Kasumi-1 (cell line): Measurements from ENCODE around the gene FAM149A.

Experiments
- DNase-seq, 2 experiments: peaks; one replicate each; lab custom pipeline; 2025; lab: John Stamatoyannopoulos, UW

FAM149A gene

DNA sequence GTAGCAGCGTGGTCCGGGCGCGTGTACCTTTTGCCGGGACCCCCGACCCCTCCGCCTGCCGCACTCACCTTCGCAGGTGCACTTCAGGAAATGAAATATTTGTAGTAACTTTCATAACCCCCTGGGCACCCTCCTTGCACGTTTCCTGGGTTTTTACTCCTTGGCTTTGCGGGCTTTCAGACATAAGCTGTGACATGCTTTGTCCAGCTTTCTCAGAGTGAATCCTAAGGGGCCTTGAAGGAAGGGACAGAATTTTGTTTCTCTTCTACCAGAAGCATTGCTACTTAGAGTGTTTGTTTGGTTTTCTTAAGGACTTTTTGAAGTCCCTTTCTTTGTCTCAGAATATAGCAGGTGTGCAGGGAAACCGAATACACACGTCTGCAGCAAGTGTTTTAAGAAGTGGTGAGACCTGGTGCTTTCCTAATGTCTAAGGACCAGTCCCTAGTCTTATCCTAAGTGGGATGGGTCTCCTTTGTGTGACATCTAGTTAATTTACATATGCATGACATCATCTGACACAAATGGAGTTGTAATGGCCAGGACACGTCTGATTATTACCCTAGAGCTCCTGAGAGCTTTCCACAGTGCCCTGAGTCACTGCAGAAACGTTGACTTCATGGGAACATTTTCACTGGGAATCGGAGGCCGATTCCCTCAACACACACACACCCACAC lies 1.3 kb downstream of the FAM149A start:
- DNase-seq: no peak

GRCh38 chr4:186107947-186108346 lies 3.4 kb downstream of the FAM149A start:
- DNase-seq: no peak

GRCh38 chr4:186108391-186108790 lies 3.9 kb downstream of the FAM149A start:
- DNase-seq: no peak

GRCh38 chr4:186109245-186109644 lies 4.7 kb downstream of the FAM149A start:
- no peak for DNase-seq

GRCh38 chr4:186116697-186117096 lies 12.2 kb downstream of the FAM149A start:
- no peak for DNase-seq

DNA sequence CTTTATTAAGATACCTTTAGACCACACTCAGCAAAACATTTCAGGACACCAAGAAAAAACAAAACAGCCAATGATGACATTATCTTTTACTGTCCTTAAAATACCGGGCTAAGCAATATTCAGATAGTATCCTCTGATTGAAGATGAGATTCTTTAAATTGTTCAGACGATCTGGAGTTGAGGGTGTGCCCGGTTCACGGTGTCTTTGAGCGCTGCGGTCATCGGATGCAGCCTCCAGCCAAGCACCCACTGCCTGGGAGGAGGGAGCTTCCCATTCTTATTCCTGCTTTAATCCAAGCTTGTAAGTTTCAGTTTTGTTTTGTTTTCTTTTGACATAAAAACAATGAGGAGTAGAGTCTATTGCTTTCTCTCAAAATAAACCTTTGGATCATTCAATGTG lies 14.1 kb downstream of the FAM149A start:
- DNase-seq: no peak

DNA sequence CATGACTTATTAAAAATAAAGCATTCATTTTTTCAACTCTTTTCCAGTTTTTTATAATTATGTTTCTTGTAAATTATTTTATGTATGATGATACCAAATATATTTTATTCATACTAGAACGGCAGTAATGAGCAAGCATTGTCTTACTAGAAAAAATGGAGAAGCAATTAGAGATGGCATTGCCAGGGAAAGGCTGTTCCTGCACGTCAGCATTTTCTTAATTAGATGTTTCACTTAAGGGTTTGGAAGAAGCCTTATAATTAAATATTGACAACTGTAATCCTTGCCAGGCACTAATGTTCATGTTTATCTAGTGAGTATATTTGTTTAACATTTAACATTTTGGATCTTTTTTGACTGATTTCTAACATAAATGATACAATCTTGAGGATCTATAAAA lies 16.6 kb downstream of the FAM149A start:
- no peak for DNase-seq

DNA sequence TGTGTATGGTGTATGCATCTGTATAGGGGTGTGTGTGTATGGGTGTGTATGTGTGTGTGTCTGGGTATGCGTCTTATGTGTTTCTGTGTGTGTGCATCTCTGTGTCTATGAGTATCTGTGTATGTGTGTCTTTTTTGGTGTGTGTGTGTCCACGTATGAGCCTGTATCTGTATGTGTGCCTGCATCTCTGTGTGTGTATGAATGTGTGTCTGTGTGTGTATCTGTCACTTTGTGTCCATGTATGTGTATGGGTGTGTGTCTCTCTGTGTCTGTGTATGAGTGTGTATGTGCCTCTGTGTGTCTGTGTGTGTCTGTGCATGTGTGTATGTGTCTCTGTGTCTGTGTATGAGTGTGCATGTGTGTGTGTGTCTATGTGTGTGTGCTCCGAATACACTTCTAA lies 24.3 kb downstream of the FAM149A start:
- DNase-seq: no peak

- no peak for DNase-seq
These were observed 27.4 kb downstream of the FAM149A start for GRCh38 chr4:186131935-186132334.

GRCh38 chr4:186132577-186133242 lies 28.2 kb downstream of the FAM149A start:
- DNase-seq: peak; percentile 4 to 10

GRCh38 chr4:186134257-186134656 lies 29.8 kb downstream of the FAM149A start:
- peak; percentile 19 to 24 for DNase-seq

DNA sequence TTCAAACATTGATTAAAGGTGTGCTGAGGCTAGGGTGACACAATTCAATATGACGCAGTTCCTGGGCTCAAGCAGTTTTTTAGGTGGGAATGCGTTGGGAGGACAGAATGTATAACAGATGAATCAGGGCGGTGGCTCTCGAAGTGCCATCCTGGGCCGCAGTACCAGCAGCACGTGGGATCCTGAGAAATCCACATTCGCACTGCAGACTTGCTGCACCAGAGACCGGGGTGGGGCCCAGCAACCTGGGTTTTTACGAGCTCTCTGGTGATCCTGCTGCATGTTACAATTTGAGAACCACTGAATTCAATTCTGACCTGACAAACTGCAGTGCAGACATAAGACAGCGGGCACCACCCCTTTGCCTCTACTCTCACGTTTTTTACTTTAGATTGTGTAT lies 30.4 kb downstream of the FAM149A start:
- DNase-seq: no peak

GRCh38 chr4:186137196-186137794 lies 32.8 kb downstream of the FAM149A start:
- peak; percentile 38 to 52 for DNase-seq

DNA sequence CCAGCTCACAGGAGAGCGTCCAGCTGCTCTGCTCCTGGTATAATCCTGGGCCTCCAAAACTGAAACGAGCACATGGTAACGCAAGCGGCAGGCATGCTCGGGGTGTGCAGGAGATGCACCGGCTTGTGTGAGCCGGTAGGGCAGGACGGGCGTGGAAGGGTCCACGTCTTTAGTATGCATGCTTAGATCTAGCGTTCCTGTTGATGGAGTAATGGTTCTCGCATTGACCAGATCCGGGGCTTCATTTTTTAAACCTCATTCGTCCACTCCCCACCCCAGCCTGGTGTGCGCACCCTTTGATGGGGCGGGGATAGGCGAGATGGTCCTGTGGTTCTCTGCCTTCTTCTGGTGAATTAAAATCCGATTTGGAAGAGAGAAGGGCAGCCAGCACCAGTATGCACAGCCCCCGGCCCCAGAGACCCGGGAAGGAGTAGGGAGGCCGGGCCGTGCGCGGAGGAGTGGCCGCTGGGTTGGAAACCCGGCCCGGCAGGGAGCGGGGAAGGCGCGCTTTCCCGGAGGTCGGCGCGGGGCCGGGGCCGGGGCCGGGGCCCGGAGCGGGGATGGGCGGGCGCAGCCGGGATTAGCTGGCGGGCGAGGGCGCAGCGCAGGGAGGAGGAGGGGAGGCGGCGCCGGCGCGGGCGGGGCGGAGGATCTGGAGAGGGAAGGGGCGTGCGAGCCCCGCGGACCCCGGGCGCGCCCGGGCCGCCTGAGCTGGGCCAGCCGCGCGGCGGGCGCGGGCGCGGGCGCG lies 39.9 kb downstream of the FAM149A start:
- no peak for DNase-seq

- no peak for DNase-seq
These were observed 40.6 kb downstream of the FAM149A start for GRCh38 chr4:186144946-186145569.

GRCh38 chr4:186146458-186146857 lies 42.0 kb downstream of the FAM149A start:
- DNase-seq: no peak

- DNase-seq: no peak
These were observed 44.0 kb downstream of the FAM149A start for GRCh38 chr4:186148336-186148975.

- DNase-seq: peak in 1 of 2 experiments; percentile 13
These were observed 45.4 kb downstream of the FAM149A start for GRCh38 chr4:186149872-186150271.

DNA sequence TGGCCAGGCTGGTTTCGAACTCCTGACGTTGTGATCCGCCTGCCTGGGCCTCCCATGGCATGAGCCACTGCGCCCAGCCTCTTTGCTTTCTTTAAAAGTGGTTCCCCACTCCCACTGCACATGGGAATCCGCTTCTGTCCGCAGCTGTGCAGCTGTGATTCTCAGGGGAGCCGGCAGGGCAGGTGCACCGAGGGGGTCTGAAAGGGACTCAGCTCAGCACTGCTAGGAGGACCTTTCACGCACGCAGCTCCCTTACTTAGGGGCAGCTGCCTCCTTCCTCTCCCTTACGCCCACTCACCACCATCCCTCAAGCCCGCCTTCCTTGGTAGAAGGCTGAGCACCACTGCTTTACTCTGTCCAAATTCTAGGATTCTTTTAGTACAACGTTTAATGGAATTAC lies 46.4 kb downstream of the FAM149A start:
- no peak for DNase-seq

- DNase-seq: no peak
These were observed 47.0 kb downstream of the FAM149A start for GRCh38 chr4:186151499-186151898.

DNA sequence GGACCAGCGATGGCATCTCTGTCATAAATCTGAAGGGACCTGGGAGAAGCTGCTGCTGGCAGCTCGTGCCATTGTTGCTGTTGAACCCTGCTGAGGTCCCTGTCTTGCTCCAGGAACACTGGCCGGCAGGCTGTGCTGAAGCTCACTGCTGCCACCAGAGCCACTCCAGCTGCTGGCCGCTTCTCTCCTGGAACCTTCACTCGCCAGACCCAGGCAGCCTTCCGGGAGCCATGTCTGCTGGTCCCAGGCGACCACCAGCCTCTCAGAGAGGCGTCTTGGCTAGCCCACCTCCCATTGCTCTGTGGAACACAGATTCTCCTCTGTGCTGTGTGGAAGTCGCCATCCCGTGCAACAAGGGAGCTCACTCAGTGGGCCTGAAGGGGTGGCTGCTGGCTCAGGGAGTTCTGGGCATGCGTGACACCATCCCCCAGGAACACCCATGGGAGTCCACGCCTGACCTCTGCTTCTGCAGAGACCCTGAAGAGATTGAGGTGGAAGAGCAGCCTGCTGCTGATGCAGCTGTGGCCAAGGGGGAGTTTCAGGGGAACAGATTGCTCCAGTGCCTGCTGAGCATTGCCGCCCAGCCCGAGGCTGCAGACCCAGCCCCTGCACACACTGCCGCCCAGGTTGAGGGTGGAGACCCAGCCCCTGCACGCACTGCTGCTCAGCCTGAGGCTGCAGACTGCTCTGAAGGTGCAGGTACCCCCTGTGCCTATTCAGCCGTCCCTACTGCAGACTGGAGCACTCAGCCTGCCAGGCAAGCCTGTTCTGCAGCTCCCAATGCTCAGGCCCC lies 53.7 kb downstream of the FAM149A start:
- no peak for DNase-seq
